Natural killer cell (primary cell): ENCODE results near the gene COQ8B. TPM values are rescaled to one million over a fixed set of nuclear protein-coding genes. Genes with fewer than 3 reads are reported as not detected.
A peak's percentile ranks its signal among the peaks of the same experiment; 100 is the strongest.

Source experiments
- ATAC-seq, 3 donors: fragments of 150-1000 bp in 2 of 3; fragments of 200-7000 bp in 1 of 3; cut with Tn5 transposase; 1 replicate in 1 of 3; 2 replicates in 2 of 3; pipeline ENCODE4 v1.10.0; 2021; ENCODE audit warnings: mild to moderate bottlenecking in 2 of 3, moderate library complexity in 2 of 3
- DNase-seq, 2 donors: peaks; one replicate each; pipeline versions ENCODE4 v3.0.0 to v3.0.0-alpha.2; 2013 to 2021; ENCODE audit warnings: mixed read lengths in 1 of 2
- H3K27ac ChIP-seq: one replicate; pipeline ENCODE4 v1.5.1; 2013; ENCODE audit warnings: mild to moderate bottlenecking, low read length
- H3K27me3 ChIP-seq: one replicate; pipeline ENCODE4 v1.6.1; 2013; ENCODE audit warnings: low read length; ENCODE audit not compliant: control insufficient read depth, insufficient read depth
- H3K36me3 ChIP-seq: one replicate; pipeline ENCODE4 v1.6.1; 2013; ENCODE audit warnings: low read length; ENCODE audit not compliant: control insufficient read depth, insufficient read depth
- H3K4me1 ChIP-seq: one replicate; pipeline ENCODE4 v1.6.1; 2013; ENCODE audit warnings: low read length; ENCODE audit not compliant: control insufficient read depth, insufficient read depth
- H3K4me3 ChIP-seq: one replicate; pipeline ENCODE4 v1.5.1; 2013; ENCODE audit warnings: low read length
- H3K9me3 ChIP-seq: one replicate; pipeline ENCODE4 v1.6.1; 2013; ENCODE audit warnings: low read length; ENCODE audit not compliant: control insufficient read depth, insufficient read depth
- H3K27ac Mint-ChIP-seq, 2 donors: one replicate each; pipeline ENCODE4 v1.8.0; 2022; ENCODE audit warnings: mild to moderate bottlenecking in 2 of 2, mixed read lengths in 2 of 2, moderate library complexity in 1 of 2
- H3K27me3 Mint-ChIP-seq, 2 donors: one replicate each; pipeline ENCODE4 v1.8.0; 2022; ENCODE audit warnings: low read depth in 2 of 2, mixed read lengths in 2 of 2
- H3K36me3 Mint-ChIP-seq: one replicate; pipeline ENCODE4 v1.8.0; 2022; ENCODE audit warnings: mixed read lengths
- H3K4me1 Mint-ChIP-seq, 2 donors: one replicate each; pipeline ENCODE4 v1.8.0; 2022; ENCODE audit warnings: mixed read lengths in 2 of 2
- H3K4me3 Mint-ChIP-seq: one replicate; pipeline ENCODE4 v1.8.0; 2022; ENCODE audit warnings: mild to moderate bottlenecking, moderate library complexity, mixed read lengths
- H3K9me3 Mint-ChIP-seq, 2 donors: one replicate each; pipeline ENCODE4 v1.8.0; 2022; ENCODE audit warnings: mixed read lengths in 2 of 2
- WGBS: methylation state at CpG from one replicate; pipeline ENCODE4 v1.1.7; 2013; ENCODE audit warnings: missing lambda C conversion rate; ENCODE audit not compliant: insufficient coverage; 5-methylcytosine and 5-hydroxymethylcytosine counted together
- intact Hi-C: fragments of 100-400 bp; cut with micrococcal nuclease; formaldehyde crosslinking; loops from one replicate; pipeline ENCODE4 v1.14.2; 2022
- total RNA-seq, 4 donors: library from RNA; stranded (reverse); fragments of 120-200 nt in 1 of 4; gene quantifications; one replicate each; pipeline versions ENCODE4 v1.2.3 to v1.2.4, GENCODE V29; 2013 to 2022
- TF ChIP-seq, protein P1 (sequence below): fragments of 200-600 bp; IDR thresholded peaks from one replicate; pipeline ENCODE4 v1.8.0; 2022; ENCODE audit warnings: antibody characterized with exemption

COQ8B gene
- total RNA-seq, 3 donors from 2014 or later (not counting 1 experiment from before 2014, with no cell fraction given), result 31.8 to 46.7 (median 39.6) TPM

GRCh38 chr19:40668991-40669614, 47.6 kb downstream of the COQ8B start:
- Mint-ChIP-seq H3K9me3 (no peaks in the 10 kb centered on the region), H3K4me3 (no peak overlapping the region), H3K4me1 (peaks cover 0 to under 1% of the 10 kb centered on the region in 2 donors), H3K36me3 (no peaks in the 10 kb centered on the region), H3K27ac (no peak overlapping the region), H3K27me3 (no peaks in the 10 kb centered on the region)
- Histone ChIP-seq H3K9me3 (peaks cover 6% of the 10 kb centered on the region), H3K36me3 (peaks cover 12% of the 10 kb centered on the region), H3K27me3 (no peaks in the 10 kb centered on the region), H3K4me1 (peaks cover 18% of the 10 kb centered on the region), H3K4me3 (no peak overlapping the region), H3K27ac (no peak overlapping the region)
- intact Hi-C loops, result loop anchor here (10.0 kb wide), 1 partner anchor 306 kb away; no protein-coding TSS in a partner anchor
- no peak for DNase-seq
- WGBS, result 83% methylated on average over 7 of the region's 7 CpGs
- no peak for ATAC-seq
- TF ChIP-seq, protein P1, sequence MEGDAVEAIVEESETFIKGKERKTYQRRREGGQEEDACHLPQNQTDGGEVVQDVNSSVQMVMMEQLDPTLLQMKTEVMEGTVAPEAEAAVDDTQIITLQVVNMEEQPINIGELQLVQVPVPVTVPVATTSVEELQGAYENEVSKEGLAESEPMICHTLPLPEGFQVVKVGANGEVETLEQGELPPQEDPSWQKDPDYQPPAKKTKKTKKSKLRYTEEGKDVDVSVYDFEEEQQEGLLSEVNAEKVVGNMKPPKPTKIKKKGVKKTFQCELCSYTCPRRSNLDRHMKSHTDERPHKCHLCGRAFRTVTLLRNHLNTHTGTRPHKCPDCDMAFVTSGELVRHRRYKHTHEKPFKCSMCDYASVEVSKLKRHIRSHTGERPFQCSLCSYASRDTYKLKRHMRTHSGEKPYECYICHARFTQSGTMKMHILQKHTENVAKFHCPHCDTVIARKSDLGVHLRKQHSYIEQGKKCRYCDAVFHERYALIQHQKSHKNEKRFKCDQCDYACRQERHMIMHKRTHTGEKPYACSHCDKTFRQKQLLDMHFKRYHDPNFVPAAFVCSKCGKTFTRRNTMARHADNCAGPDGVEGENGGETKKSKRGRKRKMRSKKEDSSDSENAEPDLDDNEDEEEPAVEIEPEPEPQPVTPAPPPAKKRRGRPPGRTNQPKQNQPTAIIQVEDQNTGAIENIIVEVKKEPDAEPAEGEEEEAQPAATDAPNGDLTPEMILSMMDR, result no peak

GRCh38 chr19:40667602-40668001, 49.1 kb downstream of the COQ8B start:
- peaks cover 13% of the 10 kb centered on the region for H3K4me1 ChIP-seq
- peaks cover 12% of the 10 kb centered on the region for H3K36me3 ChIP-seq
- WGBS, result 91% methylated on average over 14 of the region's 14 CpGs
- H3K4me3 ChIP-seq, result no peak overlapping the region
- Mint-ChIP-seq H3K36me3 (no peaks in the 10 kb centered on the region), H3K4me3 (no peak overlapping the region), H3K9me3 (no peaks in the 10 kb centered on the region), H3K4me1 (peaks cover 0 to 16% of the 10 kb centered on the region in 2 donors), H3K27ac (no peak overlapping the region), H3K27me3 (no peaks in the 10 kb centered on the region)
- H3K27ac ChIP-seq, result no peak overlapping the region
- intact Hi-C loops, result loop anchor here (10.0 kb wide), 1 partner anchor 307 kb away; no protein-coding TSS in a partner anchor
- no peak for ATAC-seq
- no peaks in the 10 kb centered on the region for H3K27me3 ChIP-seq
- H3K9me3 ChIP-seq, result peaks cover 6% of the 10 kb centered on the region
- TF ChIP-seq, protein P1, result no peak
- no peak for DNase-seq

DNA sequence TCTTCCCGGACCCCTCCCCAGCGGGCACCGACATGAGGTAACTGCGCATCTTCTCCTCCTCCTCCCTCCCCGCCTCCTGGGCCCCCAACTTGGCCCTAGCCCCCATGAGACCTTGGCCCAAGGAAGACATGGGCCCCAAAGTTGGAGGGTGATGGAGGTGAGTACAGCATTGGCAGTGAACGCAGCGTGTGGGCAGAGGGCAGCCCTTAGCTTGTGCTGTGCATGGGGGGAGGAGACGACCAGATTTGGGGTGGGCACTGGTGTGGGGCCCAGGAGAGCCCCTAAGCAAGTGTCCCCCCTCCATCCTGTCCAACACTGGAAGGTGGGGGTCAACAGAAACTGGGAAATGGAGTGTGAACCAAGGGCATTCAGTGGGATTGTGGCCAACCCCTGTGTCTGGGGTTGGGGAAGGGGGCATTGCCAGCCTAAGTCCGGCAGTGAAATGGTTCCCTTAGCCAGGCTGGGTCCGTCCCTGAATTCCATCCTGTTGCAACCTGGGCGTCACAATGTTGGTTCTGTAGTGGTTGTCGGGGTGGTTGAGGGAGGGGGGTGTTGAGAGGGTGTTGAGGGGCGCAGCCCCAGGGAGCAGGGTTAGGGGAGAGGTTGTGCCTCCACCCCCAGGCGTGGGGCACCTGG, 49.8 kb downstream of the COQ8B start:
- H3K27me3 ChIP-seq, result no peaks in the 10 kb centered on the region
- no peak overlapping the region for H3K27ac ChIP-seq
- no peak for DNase-seq
- peaks cover 0 to 17% of the 10 kb centered on the region in 2 donors for H3K4me1 Mint-ChIP-seq
- no peaks in the 10 kb centered on the region for H3K36me3 Mint-ChIP-seq
- 91% methylated on average over 8 of the region's 14 CpGs for WGBS
- H3K27ac Mint-ChIP-seq, result peak overlapping the region in 1 of 2 donors; percentile 42
- H3K36me3 ChIP-seq, result peaks cover 12% of the 10 kb centered on the region
- no peak overlapping the region for H3K4me3 Mint-ChIP-seq
- peaks cover 15% of the 10 kb centered on the region for H3K4me1 ChIP-seq
- H3K9me3 Mint-ChIP-seq, result no peaks in the 10 kb centered on the region
- TF ChIP-seq, protein P1, result no peak
- no peak for ATAC-seq
- peaks cover 6% of the 10 kb centered on the region for H3K9me3 ChIP-seq
- H3K4me3 ChIP-seq, result no peak overlapping the region
- H3K27me3 Mint-ChIP-seq, result no peaks in the 10 kb centered on the region
- intact Hi-C loops, result loop anchor here (10.0 kb wide), 1 partner anchor 308 kb away; no protein-coding TSS in a partner anchor
